AG04450 (cell line): ENCODE results near the gene TMEM161A. TPM values are rescaled to one million over a fixed set of nuclear protein-coding genes. Genes with fewer than 3 reads are reported as not detected.
"Not testable (repeated sequence)": the region's sequence is repeated elsewhere in the genome, so short reads cannot be mapped to it uniquely, and the experiment has no call there.

Experiments
- CTCF ChIA-PET: fragments of 300-600, 350-600 bp; formaldehyde crosslinking; extraction: SDS; loops from one replicate; lab custom pipeline; 2022; ENCODE audit warnings: antibody characterized with exemption, inconsistent platforms; lab: Charles Lee
- POLR2A ChIA-PET: fragments of 350-600 bp; formaldehyde crosslinking; extraction: SDS; loops from one replicate; lab custom pipeline; 2021; ENCODE audit warnings: antibody characterized with exemption, inconsistent platforms; lab: Yijun Ruan, JAX
- DNase-seq: peaks from one replicate; pipeline ENCODE4 v3.0.0-alpha.2; 2011; ENCODE audit warnings: low read depth, low spot score
- H3K27ac ChIP-seq: one replicate; pipeline ENCODE4 v1.5.1; 2012; ENCODE audit warnings: low read depth, low read length, control low read depth
- H3K27me3 ChIP-seq: one replicate; pipeline ENCODE4 v1.6.0; 2012; ENCODE audit warnings: low read length; ENCODE audit not compliant: control insufficient read depth, insufficient read depth
- H3K4me3 ChIP-seq: 2 replicates; pipeline ENCODE4 v1.5.1; 2011; ENCODE audit warnings: mild to moderate bottlenecking, low read depth, low read length, control low read depth
- H3K9me3 ChIP-seq: 2 replicates; pipeline ENCODE4 v1.5.1; 2012; ENCODE audit warnings: low read length; ENCODE audit not compliant: control insufficient read depth, insufficient read depth
- CTCF ChIP-seq: IDR thresholded peaks from 2 replicates; pipeline ENCODE4 v1.5.1; 2011; ENCODE audit warnings: low read depth, low read length, control low read depth, inconsistent platforms
- polyA plus RNA-seq: library from polyadenylated mRNA; depleted of rRNA; stranded (reverse); fragments of >200 nt; gene quantifications from 2 replicates; pipeline ENCODE4 v1.2.3, GENCODE V29; 2011

Gene TMEM161A
- polyA plus RNA-seq, 1 experiment: 16.0 TPM

GRCh38 chr19:19106056-19106551, 32.2 kb downstream of the TMEM161A start:
- ChIA-PET POLR2A (no interaction called here), CTCF (interaction anchor here (2.0 kb wide), 1 partner anchor 10 kb away, joined by 6 read pairs; no protein-coding TSS in a partner anchor)
- DNase-seq: no peak
- H3K4me3 ChIP-seq: peak overlapping the region; percentile 25
- no peak for TF ChIP-seq CTCF
- H3K9me3 ChIP-seq: no peaks in the 10 kb centered on the region; the same call in 1 of the 2 replicates
- no peaks in the 10 kb centered on the region for H3K27me3 ChIP-seq
- no peak overlapping the region for H3K27ac ChIP-seq

GRCh38 chr19:19105365-19106055, 32.8 kb downstream of the TMEM161A start:
- Histone ChIP-seq H3K27ac (no peak overlapping the region), H3K4me3 (peak overlapping the region; percentile 55), H3K9me3 (no peaks in the 10 kb centered on the region; the same call in 1 of the 2 replicates), H3K27me3 (no peaks in the 10 kb centered on the region)
- CTCF ChIA-PET: interaction anchor here (2.0 kb wide), 1 partner anchor 10 kb away, joined by 6 read pairs; no protein-coding TSS in a partner anchor
- no peak for DNase-seq
- TF ChIP-seq CTCF: no peak
- POLR2A ChIA-PET: no interaction called here

- no peak for TF ChIP-seq CTCF
- Histone ChIP-seq H3K27me3 (no peaks in the 10 kb centered on the region), H3K27ac (no peak overlapping the region), H3K9me3 (no peaks in the 10 kb centered on the region; the same call in 1 of the 2 replicates), H3K4me3 (no peak overlapping the region)
- ChIA-PET POLR2A (no interaction called here), CTCF (no interaction called here)
- DNase-seq: no peak
These were observed 35.1 kb downstream of the TMEM161A start for GRCh38 chr19:19103167-19103566.

- CTCF ChIA-PET, DNase-seq, H3K9me3 ChIP-seq, POLR2A ChIA-PET, H3K4me3 ChIP-seq, H3K27me3 ChIP-seq, H3K27ac ChIP-seq: not testable (repeated sequence)
These were observed 35.7 kb downstream of the TMEM161A start for GRCh38 chr19:19102566-19102965.

- no peaks in the 10 kb centered on the region; the same call in 1 of the 2 replicates for H3K9me3 ChIP-seq
- no peak for TF ChIP-seq CTCF
- no peak overlapping the region for H3K4me3 ChIP-seq
- POLR2A ChIA-PET: interaction anchor here (0.7 kb wide), 1 partner anchor 69 kb away, joined by 4 read pairs; no protein-coding TSS in a partner anchor
- CTCF ChIA-PET: no interaction called here
- H3K27me3 ChIP-seq: no peaks in the 10 kb centered on the region
- DNase-seq: no peak
- H3K27ac ChIP-seq: no peak overlapping the region
These were observed 36.7 kb downstream of the TMEM161A start for GRCh38 chr19:19101540-19101939.
